ENCODE measurements around the gene OR5H2.

- TF ChIP-seq CTCF (IDR thresholded peaks at IDR 0.05), result no peak
- TF ChIP-seq POLR2A (IDR thresholded peaks at IDR 0.05), result no peak
- no peak for TF ChIP-seq EP300 (IDR thresholded peaks at IDR 0.05)
These were observed 44.0 kb downstream of the OR5H2 start for GRCh38 chr3:98326105-98326893.

All from suprapubic skin (tissue), 3 donors.